ENCODE results near the gene ATP6V0A1. TPM values are rescaled to one million over a fixed set of nuclear protein-coding genes. Genes with fewer than 3 reads are reported as not detected.

Gene ATP6V0A1
- total RNA-seq, 1 donor from 2014 or later: 61.3 TPM

GRCh38 chr17:42568341-42569111 is 109.8 kb downstream of the ATP6V0A1 start:
- Mint-ChIP-seq H3K4me1 (ENCODE audit: low read depth) (peaks cover 25% of the 10 kb centered on the region), H3K36me3 (ENCODE audit: low read depth) (peaks cover 28% of the 10 kb centered on the region)
- no peak for TF ChIP-seq CTCF (IDR thresholded peaks at IDR 0.05)

GRCh38 chr17:42571435-42572225 is 113.0 kb downstream of the ATP6V0A1 start:
- Mint-ChIP-seq H3K36me3 (ENCODE audit: low read depth) (peaks cover 31% of the 10 kb centered on the region), H3K4me3 (ENCODE audit: unreplicated experiment) (no peak overlapping the region), H3K27ac (ENCODE audit: unreplicated experiment) (no peak overlapping the region), H3K9me3 (ENCODE audit: low read depth) (no peaks in the 10 kb centered on the region), H3K4me1 (ENCODE audit: low read depth) (peaks cover 21% of the 10 kb centered on the region), H3K27me3 (ENCODE audit: low read depth) (no peaks in the 10 kb centered on the region)
- DNase-seq (ENCODE audit: low spot score): no peak
- no peak for TF ChIP-seq CTCF (IDR thresholded peaks at IDR 0.05)

More at GRCh38 chr17:42568341-42569111, 109.8 kb downstream of the ATP6V0A1 start:
- H3K27ac Mint-ChIP-seq (ENCODE audit: unreplicated experiment): no peak overlapping the region
- no peaks in the 10 kb centered on the region for H3K9me3 Mint-ChIP-seq (ENCODE audit: low read depth)
- H3K4me3 Mint-ChIP-seq (ENCODE audit: unreplicated experiment): peak overlapping the region; percentile 2
- no peaks in the 10 kb centered on the region for H3K27me3 Mint-ChIP-seq (ENCODE audit: low read depth)
- no peak for DNase-seq (ENCODE audit: low spot score)

Small RNA genes within 50 kb of the gene (microRNA-seq; reads per million reads assigned to microRNA genes)
- gene MIR5010 (ENCODE audit: borderline number of aligned reads) (7.2 reads per million, percentile 12 among the genes with 10 or more reads in this experiment), gene MIR548AT (ENCODE audit: borderline number of aligned reads) (not detected)

Other genes starting within 250 kb of the ATP6V0A1 start
- 29.5 to 32.8 TPM (median 31.0 TPM) in 3 replicates for gene STAT5B, start 182.5 kb upstream of the ATP6V0A1 start, total RNA-seq
- gene STAT5A, start 170.4 kb upstream of the ATP6V0A1 start, total RNA-seq: 12.2 to 17.6 TPM (median 14.3 TPM) in 3 replicates
- 164 to 203 TPM (median 164 TPM) in 3 replicates for gene STAT3, start 70.4 kb upstream of the ATP6V0A1 start, total RNA-seq
- 501 to 877 TPM (median 874 TPM) in 3 replicates for gene CAVIN1, start 35.6 kb upstream of the ATP6V0A1 start, total RNA-seq
- 64.5 to 68.7 TPM (median 66.4 TPM) in 3 replicates for gene NAGLU, start 77.4 kb downstream of the ATP6V0A1 start, total RNA-seq
- gene HSD17B1, start 94.0 kb downstream of the ATP6V0A1 start, total RNA-seq: 1.4 to 2.6 TPM (median 1.4 TPM) in 3 replicates
- 31.2 to 57.3 TPM (median 37.1 TPM) in 3 replicates for gene COASY, start 103.3 kb downstream of the ATP6V0A1 start, total RNA-seq
- 30.1 to 37.0 TPM (median 30.3 TPM) in 3 replicates for gene MLX, start 108.2 kb downstream of the ATP6V0A1 start, total RNA-seq
- 4.9 to 13.0 TPM (median 6.1 TPM) in 3 replicates for gene PSMC3IP, start 118.9 kb downstream of the ATP6V0A1 start, total RNA-seq
- gene RETREG3, start 150.5 kb downstream of the ATP6V0A1 start, total RNA-seq: 50.4 to 62.9 TPM (median 61.8 TPM) in 3 replicates
- gene TUBG1, start 150.8 kb downstream of the ATP6V0A1 start, total RNA-seq: 41.1 to 70.4 TPM (median 41.6 TPM) in 3 replicates
- gene TUBG2, start 200.4 kb downstream of the ATP6V0A1 start, total RNA-seq: 26.2 to 36.5 TPM (median 29.2 TPM) in 3 replicates
- gene PLEKHH3, start 218.1 kb downstream of the ATP6V0A1 start, total RNA-seq: 23.7 to 41.5 TPM (median 38.7 TPM) in 3 replicates
- gene CCR10, start 223.0 kb downstream of the ATP6V0A1 start, total RNA-seq: 1.2 to 1.8 TPM (median 1.6 TPM) in 3 replicates
- 22.8 to 43.6 TPM (median 42.1 TPM) in 3 replicates for gene CNTNAP1, start 223.7 kb downstream of the ATP6V0A1 start, total RNA-seq